ENCODE measurements around the gene JAZF1.
"Not testable (repeated sequence)": the region's sequence is repeated elsewhere in the genome, so short reads cannot be mapped to it uniquely, and the experiment has no call there.

Gene JAZF1

GRCh38 chr7:28015169-28015568 is 165.4 kb downstream of the JAZF1 start:
- Histone ChIP-seq H3K27ac (no peak overlapping the region), H3K4me3 (ENCODE audit: low read depth, low read length) (no peak overlapping the region), H3K79me2 (peaks cover 13% of the 10 kb centered on the region), H3K9ac (no peak overlapping the region), H3K36me3 (ENCODE audit: control insufficient read depth, insufficient read depth, low read length) (no peaks in the 10 kb centered on the region), H3K27me3 (ENCODE audit: control insufficient read depth, insufficient read depth, low read length) (no peaks in the 10 kb centered on the region), H3K9me3 (ENCODE audit: control insufficient read depth, low read length) (no peaks in the 10 kb centered on the region), H2AFZ (no peak overlapping the region), H3K4me1 (no peaks in the 10 kb centered on the region), H3K4me2 (ENCODE audit: low read length) (no peak overlapping the region)
- no peak for TF ChIP-seq CTCF (IDR thresholded peaks at IDR 0.05)

- not testable (repeated sequence) for H3K36me3 ChIP-seq (ENCODE audit: control insufficient read depth, insufficient read depth, low read length); H3K4me3 ChIP-seq (ENCODE audit: low read depth, low read length); H3K4me2 ChIP-seq (ENCODE audit: low read length); H3K9me3 ChIP-seq (ENCODE audit: control insufficient read depth, low read length); H3K4me1 ChIP-seq; H3K27me3 ChIP-seq (ENCODE audit: control insufficient read depth, insufficient read depth, low read length); H2AFZ ChIP-seq; H3K9ac ChIP-seq; H3K27ac ChIP-seq
- peaks cover 13% of the 10 kb centered on the region for H3K79me2 ChIP-seq
These were observed 166.3 kb downstream of the JAZF1 start for GRCh38 chr7:28014340-28014739.

GRCh38 chr7:28013441-28013840 is 167.2 kb downstream of the JAZF1 start:
- Histone ChIP-seq H3K27me3 (ENCODE audit: control insufficient read depth, insufficient read depth, low read length) (no peaks in the 10 kb centered on the region), H2AFZ (no peak overlapping the region), H3K4me3 (ENCODE audit: low read depth, low read length) (no peak overlapping the region), H3K4me1 (no peaks in the 10 kb centered on the region), H3K4me2 (ENCODE audit: low read length) (no peak overlapping the region), H3K27ac (no peak overlapping the region), H3K9me3 (ENCODE audit: control insufficient read depth, low read length) (no peaks in the 10 kb centered on the region), H3K36me3 (ENCODE audit: control insufficient read depth, insufficient read depth, low read length) (no peaks in the 10 kb centered on the region), H3K79me2 (peaks cover 13% of the 10 kb centered on the region), H3K9ac (no peak overlapping the region)
- no peak for TF ChIP-seq CTCF (IDR thresholded peaks at IDR 0.05)

- TF ChIP-seq CTCF (IDR thresholded peaks at IDR 0.05), result no peak
- Histone ChIP-seq H3K36me3 (ENCODE audit: control insufficient read depth, insufficient read depth, low read length) (no peaks in the 10 kb centered on the region), H3K4me1 (no peaks in the 10 kb centered on the region), H3K27me3 (ENCODE audit: control insufficient read depth, insufficient read depth, low read length) (no peaks in the 10 kb centered on the region), H3K4me2 (ENCODE audit: low read length) (no peak overlapping the region), H3K9me3 (ENCODE audit: control insufficient read depth, low read length) (no peaks in the 10 kb centered on the region), H3K27ac (no peak overlapping the region), H2AFZ (no peak overlapping the region), H3K9ac (no peak overlapping the region), H3K79me2 (peaks cover 10% of the 10 kb centered on the region), H3K4me3 (ENCODE audit: low read depth, low read length) (no peak overlapping the region)
These were observed 167.6 kb downstream of the JAZF1 start for GRCh38 chr7:28013019-28013418.

- no peaks in the 10 kb centered on the region for H3K27me3 ChIP-seq (ENCODE audit: control insufficient read depth, insufficient read depth, low read length)
These were observed 171.7 kb downstream of the JAZF1 start for GRCh38 chr7:28008911-28009310.

More at GRCh38 chr7:28008911-28009310, 171.7 kb downstream of the JAZF1 start:
- Histone ChIP-seq H3K4me1 (no peaks in the 10 kb centered on the region), H3K9ac (no peak overlapping the region), H3K27ac (no peak overlapping the region), H2AFZ (no peak overlapping the region), H3K4me2 (ENCODE audit: low read length) (no peak overlapping the region), H3K36me3 (ENCODE audit: control insufficient read depth, insufficient read depth, low read length) (no peaks in the 10 kb centered on the region), H3K9me3 (ENCODE audit: control insufficient read depth, low read length) (no peaks in the 10 kb centered on the region), H3K4me3 (ENCODE audit: low read depth, low read length) (no peak overlapping the region), H3K79me2 (no peaks in the 10 kb centered on the region)
- TF ChIP-seq CTCF (IDR thresholded peaks at IDR 0.05), result no peak

Measured in parathyroid adenoma (tissue), 2 donors.